ENCODE results near the gene CCDC157. TPM values are rescaled to one million over a fixed set of nuclear protein-coding genes. Genes with fewer than 3 reads are reported as not detected.

The CCDC157 gene
- total and polyA plus RNA-seq, 4 donors: 4.2 to 10.1 (median 7.8) TPM

GRCh38 chr22:30368420-30368819 lies 11.6 kb downstream of the CCDC157 start:
- H3K4me3 ChIP-seq (ENCODE audit: low read depth, low read length): no peak overlapping the region
- peaks cover 59% of the 10 kb centered on the region for H3K36me3 ChIP-seq (ENCODE audit: control insufficient read depth, insufficient read depth, low read length)
- no peaks in the 10 kb centered on the region for H3K9me3 ChIP-seq (ENCODE audit: control insufficient read depth, insufficient read depth, low read length)
- WGBS (ENCODE audit: insufficient coverage): 84% methylated on average over 9 of the region's 9 CpGs
- H3K4me1 ChIP-seq (ENCODE audit: control insufficient read depth, insufficient read depth, low read length): peaks cover 4% of the 10 kb centered on the region
- H3K27me3 ChIP-seq (ENCODE audit: control insufficient read depth, insufficient read depth, low read length): no peaks in the 10 kb centered on the region
- H3K27ac ChIP-seq (ENCODE audit: low read depth, low read length): no peak overlapping the region
- no peak for DNase-seq (ENCODE audit: low read depth in 4 of 6, low spot score in 6 of 6)

GRCh38 chr22:30370641-30371230 lies 13.9 kb downstream of the CCDC157 start:
- Histone ChIP-seq H3K4me3 (ENCODE audit: low read depth, low read length) (no peak overlapping the region), H3K4me1 (ENCODE audit: control insufficient read depth, insufficient read depth, low read length) (peaks cover 17% of the 10 kb centered on the region), H3K9me3 (ENCODE audit: control insufficient read depth, insufficient read depth, low read length) (no peaks in the 10 kb centered on the region), H3K36me3 (ENCODE audit: control insufficient read depth, insufficient read depth, low read length) (peaks cover 63% of the 10 kb centered on the region), H3K27me3 (ENCODE audit: control insufficient read depth, insufficient read depth, low read length) (no peaks in the 10 kb centered on the region), H3K27ac (ENCODE audit: low read depth, low read length) (no peak overlapping the region)
- WGBS (ENCODE audit: insufficient coverage): 88% methylated on average over 19 of the region's 19 CpGs
- DNase-seq (ENCODE audit: low read depth in 4 of 6, low spot score in 6 of 6): no peak

GRCh38 chr22:30371321-30371720 lies 14.5 kb downstream of the CCDC157 start:
- no peak for DNase-seq (ENCODE audit: low read depth in 4 of 6, low spot score in 6 of 6)
- Histone ChIP-seq H3K27me3 (ENCODE audit: control insufficient read depth, insufficient read depth, low read length) (no peaks in the 10 kb centered on the region), H3K4me3 (ENCODE audit: low read depth, low read length) (no peak overlapping the region), H3K9me3 (ENCODE audit: control insufficient read depth, insufficient read depth, low read length) (no peaks in the 10 kb centered on the region), H3K4me1 (ENCODE audit: control insufficient read depth, insufficient read depth, low read length) (peaks cover 17% of the 10 kb centered on the region), H3K36me3 (ENCODE audit: control insufficient read depth, insufficient read depth, low read length) (peaks cover 63% of the 10 kb centered on the region), H3K27ac (ENCODE audit: low read depth, low read length) (no peak overlapping the region)
- WGBS (ENCODE audit: insufficient coverage): 86% methylated on average over 9 of the region's 9 CpGs

GRCh38 chr22:30371981-30372380 lies 15.2 kb downstream of the CCDC157 start:
- WGBS (ENCODE audit: insufficient coverage): 87% methylated on average over 12 of the region's 13 CpGs
- Histone ChIP-seq H3K9me3 (ENCODE audit: control insufficient read depth, insufficient read depth, low read length) (no peaks in the 10 kb centered on the region), H3K4me1 (ENCODE audit: control insufficient read depth, insufficient read depth, low read length) (peaks cover 17% of the 10 kb centered on the region), H3K27me3 (ENCODE audit: control insufficient read depth, insufficient read depth, low read length) (no peaks in the 10 kb centered on the region), H3K36me3 (ENCODE audit: control insufficient read depth, insufficient read depth, low read length) (peaks cover 68% of the 10 kb centered on the region), H3K4me3 (ENCODE audit: low read depth, low read length) (no peak overlapping the region), H3K27ac (ENCODE audit: low read depth, low read length) (no peak overlapping the region)
- no peak for DNase-seq (ENCODE audit: low read depth in 4 of 6, low spot score in 6 of 6)

- WGBS (ENCODE audit: insufficient coverage): 64% methylated on average over 4 of the region's 8 CpGs
- no peaks in the 10 kb centered on the region for H3K27me3 ChIP-seq (ENCODE audit: control insufficient read depth, insufficient read depth, low read length)
Measured at GRCh38 chr22:30372915-30373314, 16.1 kb downstream of the CCDC157 start.

GRCh38 chr22:30373331-30374325 lies 16.8 kb downstream of the CCDC157 start:
- Histone ChIP-seq H3K27ac (ENCODE audit: low read depth, low read length) (no peak overlapping the region), H3K4me3 (ENCODE audit: low read depth, low read length) (no peak overlapping the region), H3K4me1 (ENCODE audit: control insufficient read depth, insufficient read depth, low read length) (peaks cover 17% of the 10 kb centered on the region), H3K9me3 (ENCODE audit: control insufficient read depth, insufficient read depth, low read length) (no peaks in the 10 kb centered on the region), H3K27me3 (ENCODE audit: control insufficient read depth, insufficient read depth, low read length) (no peaks in the 10 kb centered on the region), H3K36me3 (ENCODE audit: control insufficient read depth, insufficient read depth, low read length) (peaks cover 76% of the 10 kb centered on the region)
- WGBS (ENCODE audit: insufficient coverage): 71% methylated on average over 33 of the region's 33 CpGs
- no peak for DNase-seq (ENCODE audit: low read depth in 4 of 6, low spot score in 6 of 6)

More at GRCh38 chr22:30372915-30373314, 16.1 kb downstream of the CCDC157 start:
- H3K9me3 ChIP-seq (ENCODE audit: control insufficient read depth, insufficient read depth, low read length): no peaks in the 10 kb centered on the region
- peaks cover 78% of the 10 kb centered on the region for H3K36me3 ChIP-seq (ENCODE audit: control insufficient read depth, insufficient read depth, low read length)
- no peak for DNase-seq (ENCODE audit: low read depth in 4 of 6, low spot score in 6 of 6)
- no peak overlapping the region for H3K27ac ChIP-seq (ENCODE audit: low read depth, low read length)
- no peak overlapping the region for H3K4me3 ChIP-seq (ENCODE audit: low read depth, low read length)
- peaks cover 17% of the 10 kb centered on the region for H3K4me1 ChIP-seq (ENCODE audit: control insufficient read depth, insufficient read depth, low read length)

GRCh38 chr22:30375312-30375849 lies 18.6 kb downstream of the CCDC157 start:
- Histone ChIP-seq H3K27me3 (ENCODE audit: control insufficient read depth, insufficient read depth, low read length) (no peaks in the 10 kb centered on the region), H3K4me3 (ENCODE audit: low read depth, low read length) (no peak overlapping the region), H3K9me3 (ENCODE audit: control insufficient read depth, insufficient read depth, low read length) (no peaks in the 10 kb centered on the region), H3K36me3 (ENCODE audit: control insufficient read depth, insufficient read depth, low read length) (peaks cover 79% of the 10 kb centered on the region), H3K27ac (ENCODE audit: low read depth, low read length) (no peak overlapping the region), H3K4me1 (ENCODE audit: control insufficient read depth, insufficient read depth, low read length) (peaks cover 17% of the 10 kb centered on the region)
- no peak for DNase-seq (ENCODE audit: low read depth in 4 of 6, low spot score in 6 of 6)
- 92% methylated on average over 12 of the region's 13 CpGs for WGBS (ENCODE audit: insufficient coverage)

GRCh38 chr22:30380011-30380410 lies 23.2 kb downstream of the CCDC157 start:
- WGBS (ENCODE audit: insufficient coverage): 97% methylated on average over 20 of the region's 20 CpGs
- no peak for DNase-seq (ENCODE audit: low read depth in 4 of 6, low spot score in 6 of 6)
- Histone ChIP-seq H3K36me3 (ENCODE audit: control insufficient read depth, insufficient read depth, low read length) (peaks cover 90% of the 10 kb centered on the region), H3K27me3 (ENCODE audit: control insufficient read depth, insufficient read depth, low read length) (no peaks in the 10 kb centered on the region), H3K4me3 (ENCODE audit: low read depth, low read length) (no peak overlapping the region), H3K4me1 (ENCODE audit: control insufficient read depth, insufficient read depth, low read length) (no peaks in the 10 kb centered on the region), H3K27ac (ENCODE audit: low read depth, low read length) (no peak overlapping the region), H3K9me3 (ENCODE audit: control insufficient read depth, insufficient read depth, low read length) (no peaks in the 10 kb centered on the region)

GRCh38 chr22:30381264-30381663 lies 24.5 kb downstream of the CCDC157 start:
- Histone ChIP-seq H3K9me3 (ENCODE audit: control insufficient read depth, insufficient read depth, low read length) (no peaks in the 10 kb centered on the region), H3K4me1 (ENCODE audit: control insufficient read depth, insufficient read depth, low read length) (peaks cover 8% of the 10 kb centered on the region), H3K27ac (ENCODE audit: low read depth, low read length) (no peak overlapping the region), H3K36me3 (ENCODE audit: control insufficient read depth, insufficient read depth, low read length) (peaks cover 82% of the 10 kb centered on the region), H3K27me3 (ENCODE audit: control insufficient read depth, insufficient read depth, low read length) (no peaks in the 10 kb centered on the region), H3K4me3 (ENCODE audit: low read depth, low read length) (no peak overlapping the region)
- DNase-seq (ENCODE audit: low read depth in 4 of 6, low spot score in 6 of 6): no peak
- 89% methylated on average over 12 of the region's 12 CpGs for WGBS (ENCODE audit: insufficient coverage)
